Stimulated activated naive CD8-positive, alpha-beta T cell treated with anti-CD3 and anti-CD28 coated beads, Interleukin-15, Interleukin-2, amounts not matched to agents 100 U/mL and 50 U/mL, for 24 hours (primary cell): ENCODE data around the gene IER2.

Experiments
- ATAC-seq: fragments of 150-1000 bp; cut with Tn5 transposase; one replicate; pipeline ENCODE4 v1.10.0; 2021
- DNase-seq: peaks from one replicate; pipeline ENCODE4 v3.0.0; 2021

IER2 gene

GRCh38 chr19:13118424-13119193 lies 31.6 kb upstream of the IER2 start:
- DNase-seq (peak; percentile 62), ATAC-seq (peak; percentile 2)

DNA sequence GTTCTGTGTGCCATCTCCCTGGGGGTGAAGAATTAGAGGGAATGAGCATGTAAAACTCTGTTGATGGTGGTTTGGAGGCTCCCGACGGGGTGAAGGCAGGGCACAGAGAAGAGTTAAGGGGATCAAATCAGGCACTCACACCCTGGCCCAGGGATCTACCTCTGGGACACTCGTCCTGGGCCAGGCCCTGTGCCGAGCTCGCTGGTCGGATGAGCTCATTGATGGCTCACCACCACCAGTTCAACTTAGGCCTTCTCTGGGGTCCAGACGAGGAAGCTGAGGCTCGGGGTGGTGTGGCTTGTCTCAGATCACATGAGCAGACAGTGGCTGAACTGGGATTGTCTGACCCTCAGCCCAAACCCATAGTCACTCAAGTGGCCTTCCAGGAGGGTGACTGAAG lies 30.6 kb upstream of the IER2 start:
- no peak for ATAC-seq
- no peak for DNase-seq

GRCh38 chr19:13120031-13120430 lies 30.2 kb upstream of the IER2 start:
- DNase-seq (no peak), ATAC-seq (no peak)

DNA sequence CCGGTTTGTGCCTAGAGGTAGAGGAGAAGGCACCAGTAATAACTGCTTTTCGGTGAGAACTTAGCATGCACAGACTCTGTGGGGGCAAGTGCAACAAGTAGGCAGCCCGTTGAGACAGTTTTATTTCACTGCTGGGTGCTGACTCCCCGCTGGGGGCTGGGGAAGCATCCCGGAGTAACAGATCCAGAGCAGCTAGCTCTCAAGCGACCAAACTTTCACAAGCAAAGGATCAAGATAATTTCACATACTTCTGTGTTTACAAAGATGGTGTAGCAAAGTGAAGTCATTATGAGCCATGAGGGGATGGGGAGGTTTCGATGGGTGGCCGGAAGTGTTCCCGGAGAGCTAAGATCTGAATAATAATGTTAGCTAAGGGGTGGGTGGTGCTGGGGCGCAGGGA lies 29.4 kb upstream of the IER2 start:
- DNase-seq (no peak), ATAC-seq (no peak)

- ATAC-seq (peak; percentile 6), DNase-seq (peak; percentile 51)
These were observed 28.5 kb upstream of the IER2 start for GRCh38 chr19:13121551-13122274.

DNA sequence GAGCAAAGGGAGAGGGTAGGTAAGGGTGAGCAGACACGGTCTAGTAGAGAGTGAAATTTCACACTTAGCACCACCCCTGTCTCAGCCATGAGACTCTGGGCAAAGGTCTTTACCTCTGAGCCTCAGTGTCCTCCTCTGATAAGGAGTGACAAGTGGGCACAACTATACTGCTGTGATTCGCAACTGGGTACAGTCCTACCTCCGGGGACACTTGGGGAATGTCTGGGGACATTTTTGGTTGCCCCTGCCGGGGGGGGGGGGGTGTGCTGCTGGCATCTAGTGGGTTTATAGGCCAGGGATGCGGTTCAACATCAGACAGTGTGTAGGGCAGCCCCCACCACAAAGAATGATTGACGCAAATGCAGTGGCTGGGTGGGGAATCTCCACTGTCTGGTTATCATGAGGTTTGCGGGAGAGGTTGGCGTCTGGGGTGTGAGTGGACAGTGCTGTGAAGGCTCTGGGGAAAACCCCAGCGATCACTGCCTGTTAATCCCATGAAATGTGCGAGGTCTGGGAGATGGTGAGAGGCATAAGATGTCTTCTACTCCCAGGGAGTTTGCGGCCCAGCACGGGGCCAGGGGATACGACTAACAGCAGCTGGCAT lies 27.8 kb upstream of the IER2 start:
- DNase-seq = peak; percentile 43
- ATAC-seq = peak; percentile 2

DNA sequence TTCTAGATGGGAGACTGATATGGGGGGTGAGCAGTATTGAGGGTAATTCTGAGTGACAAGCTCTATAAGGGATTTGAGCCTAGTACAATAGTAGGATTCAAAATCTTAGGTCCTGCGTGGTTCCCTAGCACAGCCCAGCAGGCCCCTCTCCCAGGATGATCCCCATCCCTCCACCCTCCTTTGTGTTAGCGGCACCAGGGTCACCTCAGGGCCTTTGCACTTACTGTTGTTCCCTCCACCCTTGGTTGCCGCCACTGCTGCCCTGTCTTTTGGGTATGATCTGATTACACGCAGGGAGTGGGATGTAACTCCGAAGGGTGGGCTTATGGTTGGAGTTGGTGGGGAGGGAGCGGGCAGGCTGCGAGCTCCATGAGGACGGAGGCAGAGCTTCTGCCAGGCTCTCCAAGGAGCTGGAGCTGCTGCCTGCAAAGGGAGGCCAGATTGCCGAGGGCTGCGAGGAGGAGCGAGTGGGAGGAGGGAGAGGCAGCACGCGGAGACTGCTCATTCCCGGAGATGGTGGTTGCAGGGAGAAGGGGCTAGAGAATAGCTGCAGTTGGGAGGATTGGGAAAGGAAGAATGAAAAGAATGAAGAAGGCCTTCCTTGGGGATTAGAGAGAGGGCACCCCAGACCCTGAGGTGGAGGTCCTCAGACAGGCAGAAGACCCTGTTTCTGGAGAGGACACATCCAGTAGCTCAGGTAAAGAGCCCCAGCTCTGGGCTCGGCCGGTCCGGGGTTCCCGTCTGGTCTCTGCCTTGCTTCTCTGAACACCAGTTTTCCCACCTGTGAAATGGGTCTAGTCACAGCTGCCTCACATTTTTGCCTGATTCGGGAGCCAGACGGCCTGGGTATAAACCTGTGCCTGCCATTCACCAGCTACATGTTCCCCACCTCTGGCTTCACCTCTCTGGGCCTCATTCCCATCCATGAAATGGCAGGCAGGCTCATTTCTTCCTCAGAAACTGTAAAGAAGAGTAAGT lies 26.9 kb upstream of the IER2 start:
- ATAC-seq = no peak

DNA sequence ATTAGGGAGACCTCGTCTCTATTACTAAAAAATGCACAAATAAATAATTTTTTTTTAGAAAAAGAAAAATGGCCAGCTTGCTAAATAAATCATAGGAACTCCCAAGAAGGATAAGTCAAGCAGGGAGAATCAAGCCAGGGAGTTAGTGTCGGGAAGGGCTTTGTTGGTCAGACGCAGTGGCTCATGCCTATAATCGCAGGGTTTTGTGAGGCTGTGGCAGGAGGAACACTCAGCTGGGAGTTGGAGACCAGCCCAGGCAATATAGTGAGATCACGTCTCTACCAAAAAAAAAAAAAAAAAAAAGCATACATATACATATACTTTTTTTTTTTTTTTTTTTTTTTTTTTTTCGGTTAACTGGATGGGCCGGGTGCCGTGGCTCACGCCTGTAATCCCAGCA lies 23.2 kb upstream of the IER2 start:
- DNase-seq = no peak
- ATAC-seq = no peak

More for the DNA sequence above, 26.9 kb upstream of the IER2 start:
- DNase-seq = no peak

GRCh38 chr19:13127811-13128575 lies 22.2 kb upstream of the IER2 start:
- DNase-seq = no peak
- no peak for ATAC-seq

- no peak for ATAC-seq
- DNase-seq = no peak
These were observed 21.6 kb upstream of the IER2 start for GRCh38 chr19:13128583-13128982.

- DNase-seq = no peak
- ATAC-seq = no peak
These were observed 20.8 kb upstream of the IER2 start for GRCh38 chr19:13129384-13129783.

DNA sequence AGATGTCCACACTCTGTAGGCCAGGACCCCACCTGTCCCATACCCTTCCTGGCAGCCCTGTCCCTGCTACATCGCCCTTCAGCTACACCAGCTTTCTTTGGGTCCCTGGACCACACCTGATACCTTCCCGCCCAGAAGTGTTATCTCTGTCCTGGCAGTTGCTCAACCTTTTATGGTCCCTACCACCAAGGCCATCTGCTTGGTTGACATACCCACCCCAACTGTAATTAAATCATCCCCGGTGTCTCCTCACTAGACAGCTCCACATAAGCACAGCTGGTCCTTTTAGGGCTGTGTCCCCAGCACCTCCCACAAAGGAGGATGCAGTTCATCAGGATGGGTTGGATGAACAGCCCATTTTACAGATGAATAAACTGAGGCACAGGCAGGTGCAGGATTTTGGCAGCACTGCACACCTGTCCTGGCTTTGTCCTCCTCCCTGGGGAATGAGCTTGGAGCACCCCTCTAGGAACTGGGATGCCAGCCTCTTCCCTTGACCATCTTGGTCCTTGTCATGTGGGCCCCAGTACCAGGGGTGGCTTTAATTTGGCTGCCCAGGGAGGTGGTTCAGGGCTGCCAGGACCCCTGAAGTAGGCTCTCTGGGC lies 19.2 kb upstream of the IER2 start:
- ATAC-seq = no peak
- DNase-seq = no peak

GRCh38 chr19:13132471-13133180 lies 17.6 kb upstream of the IER2 start:
- ATAC-seq (peak; percentile 99), DNase-seq (peak; percentile 73)

DNA sequence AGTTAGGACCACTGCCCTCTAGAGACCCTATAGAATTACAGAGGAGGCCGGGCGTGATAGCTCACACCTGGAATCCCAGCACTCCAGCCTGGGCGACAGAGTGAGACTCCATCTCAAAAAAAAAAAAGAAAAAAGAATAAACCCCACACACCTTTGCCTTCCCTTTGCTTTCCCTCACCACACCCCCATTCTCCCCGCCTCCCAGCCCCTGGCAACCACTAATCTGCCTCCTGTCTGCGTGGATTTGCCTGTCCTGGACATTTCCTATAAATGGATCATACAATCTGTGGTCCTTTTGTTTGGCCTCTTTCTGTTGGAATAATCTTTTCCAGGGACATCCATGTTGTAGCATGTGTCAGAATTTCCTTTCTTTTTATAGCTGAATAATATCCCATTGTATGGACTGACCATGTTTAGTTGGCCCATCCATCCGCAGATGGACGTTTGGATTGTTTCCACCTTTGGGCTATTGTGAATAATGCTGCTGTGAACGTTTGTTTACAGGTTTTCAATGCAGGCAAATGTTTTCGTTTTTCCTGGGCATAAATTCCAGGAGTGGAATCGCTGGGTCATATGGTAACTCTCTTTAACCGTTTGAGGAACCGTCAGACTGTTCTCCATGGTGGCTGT lies 16.9 kb upstream of the IER2 start:
- ATAC-seq (no peak), DNase-seq (no peak)

DNA sequence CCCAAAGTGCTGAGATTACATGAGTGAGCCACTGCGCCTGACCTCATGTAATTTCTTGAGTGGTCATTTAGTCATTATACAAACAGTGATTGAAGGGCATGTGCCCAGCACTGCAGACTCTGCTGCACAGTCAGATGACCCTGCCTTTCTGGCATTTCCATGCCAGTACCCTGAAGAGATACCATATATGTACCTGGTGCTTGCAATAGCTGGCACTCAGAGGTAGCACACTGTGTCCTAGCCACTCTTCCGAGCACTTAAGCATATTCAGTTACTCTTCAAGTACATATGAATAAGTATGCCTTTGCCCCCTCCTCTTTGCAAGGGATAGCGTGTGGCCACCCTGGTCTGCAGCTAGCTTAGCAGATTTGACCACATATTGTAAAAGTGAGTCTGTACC lies 15.6 kb upstream of the IER2 start:
- DNase-seq (no peak), ATAC-seq (no peak)

- no peak for ATAC-seq
These were observed 14.8 kb upstream of the IER2 start for GRCh38 chr19:13135068-13136062.

DNA sequence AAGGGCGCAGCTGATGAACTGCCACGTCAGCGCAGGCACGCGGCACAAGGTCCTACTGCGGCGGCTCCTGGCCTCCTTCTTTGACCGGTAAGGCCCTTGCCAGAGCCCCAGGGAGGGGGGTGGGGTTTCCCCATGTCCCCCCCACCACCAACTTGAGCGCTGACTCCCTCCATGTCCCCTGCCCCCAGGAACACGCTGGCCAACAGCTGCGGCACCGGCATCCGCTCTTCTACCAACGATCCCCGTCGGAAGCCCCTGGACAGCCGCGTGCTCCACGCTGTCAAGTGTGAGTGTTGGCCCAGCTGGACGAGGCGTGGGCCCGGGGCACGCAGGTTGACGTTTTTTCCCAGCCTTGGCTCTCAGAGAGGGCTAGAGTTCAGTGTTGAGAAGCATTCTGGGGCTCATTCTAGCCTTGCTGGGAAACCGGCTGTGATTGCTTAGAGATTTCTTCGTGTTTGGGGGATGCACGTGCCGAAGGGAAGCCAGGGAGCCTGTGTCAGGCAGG lies 12.9 kb upstream of the IER2 start:
- ATAC-seq (no peak), DNase-seq (no peak)

More at GRCh38 chr19:13135068-13136062, 14.8 kb upstream of the IER2 start:
- no peak for DNase-seq
